Activated T-helper 9 cell treated with anti-CD3 and anti-CD28 coated beads, Interleukin-2, amount 50 U/mL, for 16 hours (primary cell): ENCODE results near the gene YBX1.
A peak's percentile ranks its signal among the peaks of the same experiment; 100 is the strongest.
"Not testable (repeated sequence)": the region's sequence is repeated elsewhere in the genome, so short reads cannot be mapped to it uniquely, and the experiment has no call there.

ENCODE experiments used
- DNase-seq: peaks from one replicate; pipeline ENCODE4 v3.0.0-alpha.2; 2020; ENCODE audit warnings: low read depth

YBX1 gene

GRCh38 chr1:42689912-42690311, 7.7 kb downstream of the YBX1 start:
- no peak for DNase-seq

- no peak for DNase-seq
These were observed 8.4 kb downstream of the YBX1 start for GRCh38 chr1:42690477-42691156.

GRCh38 chr1:42691157-42691498, 8.9 kb downstream of the YBX1 start:
- no peak for DNase-seq

DNA sequence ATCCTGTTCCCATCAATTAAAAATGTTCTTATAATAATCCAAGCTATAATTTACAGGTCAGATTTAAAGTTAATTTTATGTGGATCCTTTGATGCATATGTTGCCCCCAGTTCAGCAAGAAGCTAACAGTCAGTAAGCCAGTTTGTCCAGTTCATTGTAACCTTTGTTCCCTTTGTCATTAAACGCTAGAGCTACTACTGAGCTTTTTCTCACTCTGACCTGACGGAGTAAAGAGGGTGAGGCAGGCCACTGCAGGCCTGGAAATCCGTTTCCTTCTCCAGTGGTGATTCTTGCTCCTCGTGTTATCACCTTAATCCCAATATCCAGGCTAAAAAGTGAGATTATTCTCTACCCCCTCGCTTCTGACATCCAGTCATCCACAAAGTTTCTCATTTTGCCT, 10.2 kb downstream of the YBX1 start:
- no peak for DNase-seq

DNA sequence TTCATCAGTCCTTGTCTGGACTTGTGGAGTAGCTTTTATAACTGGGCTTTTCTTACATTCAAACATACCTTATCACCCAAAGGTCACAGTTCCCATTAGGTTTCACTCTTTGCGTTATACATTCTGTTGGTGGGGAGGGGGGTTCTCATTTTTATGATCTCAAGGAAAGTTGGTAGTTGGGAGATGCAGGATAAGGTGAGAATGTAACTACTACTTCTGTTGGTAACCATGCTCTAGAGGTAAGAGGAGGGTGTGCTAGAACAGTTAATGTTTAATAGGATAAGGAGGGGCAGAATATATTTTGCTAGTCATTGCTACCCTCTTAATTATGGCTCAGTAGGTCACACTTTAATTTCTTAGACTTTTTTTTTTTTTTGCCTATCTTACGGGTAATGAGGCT, 10.7 kb downstream of the YBX1 start:
- DNase-seq = no peak

- no peak for DNase-seq
These were observed 16.0 kb downstream of the YBX1 start for GRCh38 chr1:42698081-42698813.

GRCh38 chr1:42700006-42700405, 17.8 kb downstream of the YBX1 start:
- no peak for DNase-seq

GRCh38 chr1:42703888-42704464, 21.8 kb downstream of the YBX1 start:
- DNase-seq = no peak

- not testable (repeated sequence) for DNase-seq
These were observed 30.6 kb downstream of the YBX1 start for GRCh38 chr1:42712808-42713207.

- DNase-seq = no peak
These were observed 31.1 kb downstream of the YBX1 start for GRCh38 chr1:42713293-42713692.

- DNase-seq = not testable (repeated sequence)
These were observed 32.2 kb downstream of the YBX1 start for GRCh38 chr1:42714441-42714840.

DNA sequence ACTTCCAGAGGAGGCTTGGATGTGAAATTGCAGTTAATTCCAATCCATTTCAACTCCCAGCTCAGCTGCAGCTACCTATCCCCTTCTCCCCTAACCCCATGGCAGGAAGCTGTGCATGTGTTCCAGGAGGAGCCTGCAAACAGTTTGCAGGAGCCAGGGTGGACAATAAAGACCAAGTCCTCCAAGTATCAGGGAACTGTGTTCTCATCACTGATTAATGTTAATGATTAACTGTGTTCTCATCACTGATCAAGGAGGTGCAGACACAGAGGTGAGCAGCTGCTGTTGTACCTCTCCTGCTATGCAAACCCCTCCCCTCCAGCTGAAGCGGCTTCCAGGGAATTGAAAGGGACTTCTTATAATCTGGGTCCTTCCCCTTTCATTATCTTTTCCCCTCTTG, 38.6 kb downstream of the YBX1 start:
- no peak for DNase-seq

- no peak for DNase-seq
These were observed 39.7 kb downstream of the YBX1 start for GRCh38 chr1:42721926-42722325.

DNA sequence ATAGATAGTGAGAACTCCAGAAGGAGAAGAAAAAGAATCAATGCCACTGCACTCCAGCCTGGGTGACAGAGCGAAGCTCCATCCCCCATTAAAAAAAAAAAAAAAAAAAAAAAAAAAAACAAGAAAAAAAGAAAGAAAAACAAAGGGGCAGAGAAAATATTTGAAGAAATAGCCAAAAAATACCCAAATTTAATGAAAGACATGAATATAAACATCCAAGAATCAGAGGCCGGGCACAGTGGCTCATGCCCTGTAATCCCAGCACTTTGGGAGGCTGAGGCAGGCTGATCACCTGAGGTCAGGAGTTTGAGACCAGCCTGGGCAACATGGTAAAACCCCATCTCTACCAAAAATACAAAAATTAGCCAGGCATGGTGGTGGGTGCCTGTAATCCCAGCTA, 40.2 kb downstream of the YBX1 start:
- DNase-seq = not testable (repeated sequence)

GRCh38 chr1:42723511-42723910, 41.3 kb downstream of the YBX1 start:
- DNase-seq = no peak

GRCh38 chr1:42725820-42726219, 43.6 kb downstream of the YBX1 start:
- not testable (repeated sequence) for DNase-seq

GRCh38 chr1:42730002-42730401, 47.8 kb downstream of the YBX1 start:
- DNase-seq = no peak

- peak; percentile 14 for DNase-seq
These were observed 48.8 kb downstream of the YBX1 start for GRCh38 chr1:42730988-42731387.

GRCh38 chr1:42731585-42731984, 49.4 kb downstream of the YBX1 start:
- DNase-seq = no peak

- no peak for DNase-seq
These were observed 50.0 kb downstream of the YBX1 start for GRCh38 chr1:42732126-42732680.

DNA sequence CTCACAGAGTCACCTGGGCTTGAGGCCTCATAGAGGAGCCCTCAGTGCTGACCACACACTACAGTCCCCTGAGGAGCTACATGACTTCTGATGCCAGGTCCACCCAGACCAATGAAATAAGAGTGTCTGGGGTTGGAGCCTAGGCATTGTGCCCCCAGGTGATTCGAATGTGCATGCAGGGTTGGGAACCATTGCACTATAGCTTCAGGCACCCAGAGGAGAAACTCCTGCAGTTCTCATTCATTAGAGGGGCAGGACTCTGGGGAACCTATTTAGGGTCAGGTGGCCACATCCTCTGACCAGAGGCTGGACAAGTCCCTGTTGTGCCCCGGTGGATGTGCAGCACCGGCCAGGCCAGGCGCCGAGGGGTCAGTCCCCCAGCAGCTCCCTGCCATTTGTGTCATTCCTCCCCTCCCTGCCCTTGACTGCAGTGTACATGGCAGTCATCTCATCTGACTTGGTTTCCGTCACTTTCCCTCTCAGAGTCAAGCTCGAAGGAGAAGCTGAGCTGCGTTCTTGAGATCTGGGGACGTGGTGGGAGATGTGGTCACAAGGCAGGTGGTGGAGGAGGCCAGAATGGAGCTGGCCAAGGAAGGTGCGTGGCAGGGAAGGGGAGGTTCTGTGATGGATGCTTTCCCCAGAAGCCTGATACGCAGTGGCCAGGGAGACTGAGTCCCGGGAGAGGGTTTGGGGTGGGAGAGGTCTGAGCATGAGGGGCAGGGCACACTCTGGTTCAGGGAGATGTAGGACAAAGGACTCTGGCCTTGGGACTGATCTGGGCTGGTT, 51.4 kb downstream of the YBX1 start:
- no peak for DNase-seq
